Activated CD4-positive, alpha-beta T cell treated with anti-CD3 and anti-CD28 coated beads, Interleukin-2, Interleukin-4, amounts not matched to agents 100 ng/mL and 50 ng/mL, durations not matched to agents 16 hours and 8 hours (primary cell): ENCODE data around the gene PC.

Experiments
- DNase-seq: peaks from one replicate; pipeline ENCODE4 v3.0.0-alpha.2; 2020; ENCODE audit warnings: low spot score

PC gene

GRCh38 chr11:66854729-66855211 is 103.4 kb downstream of the PC start:
- DNase-seq = no peak

GRCh38 chr11:66854231-66854661 is 103.9 kb downstream of the PC start:
- no peak for DNase-seq

- no peak for DNase-seq
Measured at GRCh38 chr11:66853242-66854229, 104.6 kb downstream of the PC start.

- DNase-seq = no peak
Measured at GRCh38 chr11:66852466-66853241, 105.5 kb downstream of the PC start.

- peak; percentile 17 for DNase-seq
Measured at GRCh38 chr11:66851698-66852465, 106.3 kb downstream of the PC start.

- DNase-seq = no peak
Measured at GRCh38 chr11:66851239-66851596, 107.0 kb downstream of the PC start.

GRCh38 chr11:66850588-66851238 is 107.5 kb downstream of the PC start:
- no peak for DNase-seq

- no peak for DNase-seq
Measured at GRCh38 chr11:66850235-66850587, 108.0 kb downstream of the PC start.

- no peak for DNase-seq
Measured at GRCh38 chr11:66849501-66850234, 108.5 kb downstream of the PC start.

- no peak for DNase-seq
Measured at GRCh38 chr11:66848671-66849500, 109.3 kb downstream of the PC start.

- DNase-seq = no peak
Measured at GRCh38 chr11:66847461-66848232, 110.5 kb downstream of the PC start.

GRCh38 chr11:66846671-66847091 is 111.5 kb downstream of the PC start:
- no peak for DNase-seq

GRCh38 chr11:66845876-66846212 is 112.3 kb downstream of the PC start:
- no peak for DNase-seq

- DNase-seq = no peak
Measured at GRCh38 chr11:66845143-66845875, 112.9 kb downstream of the PC start.

GRCh38 chr11:66844496-66845142 is 113.6 kb downstream of the PC start:
- DNase-seq = no peak

GRCh38 chr11:66843776-66844495 is 114.2 kb downstream of the PC start:
- no peak for DNase-seq
